Endothelial cell of umbilical vein (primary cell): Measurements from ENCODE around the gene BLOC1S6.

Source experiments
- CTCF ChIP-seq, 2 donors: IDR thresholded peaks; 1 replicate in 1 of 2; 2 replicates in 1 of 2; pipeline ENCODE4 v1.5.1; 2011; ENCODE audit warnings: low read length in 2 of 2, mild to moderate bottlenecking in 2 of 2, moderate library complexity in 2 of 2, control low read depth in 1 of 2, inconsistent platforms in 1 of 2, low read depth in 1 of 2; ENCODE audit not compliant: insufficient read depth in 1 of 2; ENCODE audit errors: extremely low read depth in 1 of 2
- EZH2 ChIP-seq: IDR thresholded peaks from 2 replicates; pipeline ENCODE4 v1.6.1; 2012; ENCODE audit warnings: borderline replicate concordance, low read depth, mild to moderate bottlenecking, moderate library complexity, low read length, inconsistent platforms; ENCODE audit not compliant: severe bottlenecking
- JUN ChIP-seq: IDR thresholded peaks from 2 replicates; pipeline ENCODE4 v1.6.1; 2011; ENCODE audit warnings: borderline replicate concordance, low read depth; ENCODE audit not compliant: insufficient read length, insufficient read depth
- MAX ChIP-seq: IDR thresholded peaks from 2 replicates; pipeline ENCODE4 v1.6.1; 2011; ENCODE audit not compliant: insufficient read depth, insufficient read length
- POLR2A ChIP-seq: IDR thresholded peaks from 2 replicates; pipeline ENCODE4 v1.6.1; 2012; ENCODE audit warnings: low read depth, mild to moderate bottlenecking, control low read depth, low read length
- POLR2AphosphoS5 ChIP-seq: IDR thresholded peaks from 2 replicates; pipeline ENCODE4 v1.6.1; 2012; ENCODE audit warnings: low read depth, mild to moderate bottlenecking, control low read depth, low read length, moderate library complexity; ENCODE audit not compliant: insufficient read depth

GRCh38 chr15:45645026-45645980, 58.1 kb downstream of the BLOC1S6 start:
- TF ChIP-seq CTCF (IDR thresholded peaks at IDR 0.05; ENCODE audit: extremely low read depth in 1 of 2, insufficient read depth in 1 of 2, low read depth in 1 of 2, low read length in 2 of 2) (no peak), MAX (no peak), EZH2 (no peak), POLR2A (no peak), POLR2AphosphoS5 (no peak), JUN (no peak)
